Activated CD8-positive, alpha-beta T cell treated with anti-CD3 and anti-CD28 coated beads for 36 hours (primary cell): ENCODE measurements around the gene TTPAL. TPM values are rescaled to one million over a fixed set of nuclear protein-coding genes. Genes with fewer than 3 reads are reported as not detected.
A peak's percentile ranks its signal among the peaks of the same experiment; 100 is the strongest.

Experiments used
- ATAC-seq: fragments of 200-7000 bp; cut with Tn5 transposase; one replicate; pipeline ENCODE4 v1.10.0; 2021; ENCODE audit warnings: mild to moderate bottlenecking, moderate library complexity
- CTCF ChIA-PET: fragments of 350-600 bp; sonication (Branson Sonifier 250); formaldehyde crosslinking; loops from one replicate; lab custom pipeline; 2021; ENCODE audit warnings: antibody characterized with exemption; lab: Charles Lee
- POLR2A ChIA-PET: fragments of 350-600 bp; sonication (Branson Sonifier 250); formaldehyde crosslinking; loops from one replicate; lab custom pipeline; 2021; ENCODE audit warnings: antibody characterized with exemption; lab: Charles Lee
- DNase-seq: peaks from one replicate; pipeline ENCODE4 v3.0.0-alpha.2; 2020
- H3K27ac Mint-ChIP-seq: one replicate; pipeline ENCODE4 v1.8.0; 2021; ENCODE audit warnings: mild to moderate bottlenecking, mixed read lengths
- H3K27me3 Mint-ChIP-seq: one replicate; pipeline ENCODE4 v1.8.0; 2021; ENCODE audit warnings: mixed read lengths
- H3K36me3 Mint-ChIP-seq: one replicate; pipeline ENCODE4 v1.8.0; 2021; ENCODE audit warnings: low read depth, mixed read lengths
- H3K4me1 Mint-ChIP-seq: one replicate; pipeline ENCODE4 v1.8.0; 2021; ENCODE audit warnings: low read depth, mixed read lengths
- H3K4me3 Mint-ChIP-seq: one replicate; pipeline ENCODE4 v1.8.0; 2021; ENCODE audit warnings: mild to moderate bottlenecking, moderate library complexity, mixed read lengths
- H3K9me3 Mint-ChIP-seq: one replicate; pipeline ENCODE4 v1.8.0; 2021; ENCODE audit warnings: mixed read lengths
- CTCF ChIP-seq: fragments of 200-600 bp; IDR thresholded peaks from one replicate; pipeline ENCODE4 v1.8.0; 2022; ENCODE audit warnings: antibody characterized with exemption, mild to moderate bottlenecking
- intact Hi-C: fragments of 100-400 bp; cut with micrococcal nuclease; formaldehyde crosslinking; loops from one replicate; pipeline ENCODE4 v1.10.0; 2022
- total RNA-seq, 2 experiments: library from RNA; stranded (reverse); gene quantifications; one replicate each; pipeline ENCODE4 v1.2.3, GENCODE V29; 2021

Gene TTPAL
- total RNA-seq, 2 experiments from 2014 or later = 15.2 to 19.5 TPM

- Mint-ChIP-seq H3K9me3 (no peaks in the 10 kb centered on the region), H3K4me1 (peaks cover 5% of the 10 kb centered on the region), H3K4me3 (no peak overlapping the region), H3K27me3 (no peaks in the 10 kb centered on the region), H3K36me3 (peaks cover 33% of the 10 kb centered on the region), H3K27ac (peak overlapping the region; percentile 25)
- no peak for TF ChIP-seq CTCF
- DNase-seq = no peak
- POLR2A ChIA-PET = no interaction called here
- CTCF ChIA-PET = no interaction called here
- ATAC-seq = no peak
- intact Hi-C loops = no loop called here
Observed at GRCh38 chr20:44483112-44483511, 7.4 kb downstream of the TTPAL start.

DNA sequence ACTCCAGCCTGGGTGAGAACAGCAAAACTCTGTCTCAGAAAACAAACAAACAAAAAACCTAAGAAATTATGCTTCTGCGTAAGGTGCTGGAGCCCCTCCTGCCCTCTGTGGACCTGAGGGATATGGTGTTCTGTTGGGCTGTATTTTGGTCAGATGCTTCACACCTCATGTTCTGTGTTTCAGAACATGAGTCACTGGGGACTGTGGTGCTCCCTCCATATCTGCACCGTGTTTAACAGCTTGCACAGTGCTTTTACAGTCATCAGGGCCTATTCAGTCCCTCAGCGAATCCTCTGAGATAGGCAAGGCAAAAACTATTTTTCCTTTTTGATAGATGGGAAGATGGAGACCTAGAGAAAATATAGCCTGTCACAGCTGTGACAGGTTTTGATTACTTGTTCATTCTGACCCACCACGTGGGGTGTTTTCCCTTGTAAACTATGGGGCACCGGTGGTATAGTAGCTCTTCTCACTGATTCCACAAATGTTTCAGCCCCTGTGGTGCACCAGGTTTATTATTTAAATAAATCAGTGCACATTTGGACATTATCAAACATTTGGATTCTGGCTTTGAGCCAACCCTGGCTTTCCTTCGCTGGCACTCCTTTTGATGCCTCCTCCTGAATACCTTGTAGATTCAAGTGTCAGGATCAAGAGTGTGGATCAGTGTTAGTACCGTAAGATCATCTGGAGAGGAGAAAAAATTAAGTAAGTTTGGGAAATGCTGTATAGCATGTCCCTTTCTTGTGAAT, 9.6 kb downstream of the TTPAL start:
- Mint-ChIP-seq H3K36me3 (peaks cover 48% of the 10 kb centered on the region), H3K4me1 (peaks cover 10% of the 10 kb centered on the region), H3K27ac (peak overlapping the region; percentile 31), H3K27me3 (no peaks in the 10 kb centered on the region), H3K9me3 (no peaks in the 10 kb centered on the region), H3K4me3 (no peak overlapping the region)
- POLR2A ChIA-PET = interaction anchor here (1.1 kb wide), 1 partner anchor 33 kb away, joined by 3 read pairs; no protein-coding TSS in a partner anchor
- no peak for TF ChIP-seq CTCF
- intact Hi-C loops = no loop called here
- DNase-seq (no peak), ATAC-seq (peak; percentile 75)
- CTCF ChIA-PET = no interaction called here

GRCh38 chr20:44485830-44486198, 10.1 kb downstream of the TTPAL start:
- CTCF ChIA-PET = no interaction called here
- Mint-ChIP-seq H3K27me3 (no peaks in the 10 kb centered on the region), H3K27ac (no peak overlapping the region), H3K4me3 (no peak overlapping the region), H3K9me3 (no peaks in the 10 kb centered on the region), H3K36me3 (peaks cover 51% of the 10 kb centered on the region), H3K4me1 (peaks cover 12% of the 10 kb centered on the region)
- TF ChIP-seq CTCF = no peak
- ATAC-seq (no peak), DNase-seq (no peak)
- intact Hi-C loops = no loop called here
- POLR2A ChIA-PET = interaction anchor here (1.1 kb wide), 1 partner anchor 32 kb away, joined by 3 read pairs; no protein-coding TSS in a partner anchor

DNA sequence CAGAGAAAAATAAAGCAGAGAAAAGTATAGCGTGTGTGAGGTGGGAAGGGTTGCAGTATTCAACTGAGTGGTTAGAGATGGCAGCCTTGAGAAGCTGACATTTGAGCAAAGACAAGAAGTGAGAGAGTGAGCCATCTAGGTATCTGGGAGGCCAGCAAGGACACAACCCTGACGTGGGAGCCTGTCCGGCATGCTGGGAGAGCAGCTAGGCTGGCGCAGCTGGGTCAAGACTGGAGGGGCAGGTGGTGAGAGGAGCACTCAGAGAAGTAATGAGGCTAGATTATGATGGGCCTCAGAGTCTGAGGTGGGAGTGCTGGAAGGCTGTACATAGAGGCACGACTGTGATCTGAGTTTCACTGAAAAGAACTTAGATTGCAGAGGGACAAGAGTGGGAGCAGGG, 12.9 kb downstream of the TTPAL start:
- ChIA-PET POLR2A (interaction anchor here (0.7 to 1.1 kb wide), 2 partner anchors 9 to 13 kb away, joined by 3 read pairs; no protein-coding TSS in a partner anchor), CTCF (interaction anchor here (1.1 kb wide), 1 partner anchor 122 kb away, joined by 3 read pairs; no protein-coding TSS in a partner anchor)
- H3K4me1 Mint-ChIP-seq = peaks cover 25% of the 10 kb centered on the region
- intact Hi-C loops = no loop called here
- no peak overlapping the region for H3K4me3 Mint-ChIP-seq
- peak overlapping the region; percentile 61 for H3K27ac Mint-ChIP-seq
- DNase-seq (no peak), ATAC-seq (no peak)
- no peaks in the 10 kb centered on the region for H3K9me3 Mint-ChIP-seq
- TF ChIP-seq CTCF = no peak
- H3K27me3 Mint-ChIP-seq = no peaks in the 10 kb centered on the region
- H3K36me3 Mint-ChIP-seq = peaks cover 52% of the 10 kb centered on the region

DNA sequence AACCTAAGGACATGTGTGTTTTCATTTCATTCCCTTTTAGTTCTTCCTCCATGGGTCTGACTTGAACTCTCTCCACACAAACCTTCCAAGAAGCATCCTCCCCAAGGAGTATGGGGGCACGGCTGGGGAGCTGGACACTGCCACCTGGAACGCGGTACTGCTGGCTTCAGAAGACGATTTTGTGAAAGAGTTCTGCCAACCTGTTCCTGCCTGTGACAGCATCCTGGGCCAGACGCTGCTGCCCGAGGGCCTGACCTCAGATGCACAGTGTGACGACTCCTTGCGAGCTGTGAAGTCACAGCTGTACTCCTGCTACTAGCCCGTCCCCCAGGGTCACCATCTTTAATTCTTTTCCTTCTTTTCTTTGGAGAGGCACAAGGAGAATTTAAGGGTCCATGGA, 13.5 kb downstream of the TTPAL start:
- peaks cover 29% of the 10 kb centered on the region for H3K4me1 Mint-ChIP-seq
- no peak overlapping the region for H3K27ac Mint-ChIP-seq
- DNase-seq (no peak), ATAC-seq (no peak)
- ChIA-PET CTCF (no interaction called here), POLR2A (interaction anchor here (0.7 kb wide), 1 partner anchor 14 kb away, joined by 3 read pairs; no protein-coding TSS in a partner anchor)
- H3K4me3 Mint-ChIP-seq = no peak overlapping the region
- H3K27me3 Mint-ChIP-seq = no peaks in the 10 kb centered on the region
- no peaks in the 10 kb centered on the region for H3K9me3 Mint-ChIP-seq
- TF ChIP-seq CTCF = no peak
- intact Hi-C loops = no loop called here
- H3K36me3 Mint-ChIP-seq = peaks cover 50% of the 10 kb centered on the region
